ENCODE data around the gene SAMD10. TPM values are rescaled to one million over a fixed set of nuclear protein-coding genes. Genes with fewer than 3 reads are reported as not detected.
"Not testable (repeated sequence)": the region's sequence is repeated elsewhere in the genome, so short reads cannot be mapped to it uniquely, and the experiment has no call there.

SAMD10 gene
- total RNA-seq, 1 donor, result 1.3 TPM

- TF ChIP-seq, protein P1, sequence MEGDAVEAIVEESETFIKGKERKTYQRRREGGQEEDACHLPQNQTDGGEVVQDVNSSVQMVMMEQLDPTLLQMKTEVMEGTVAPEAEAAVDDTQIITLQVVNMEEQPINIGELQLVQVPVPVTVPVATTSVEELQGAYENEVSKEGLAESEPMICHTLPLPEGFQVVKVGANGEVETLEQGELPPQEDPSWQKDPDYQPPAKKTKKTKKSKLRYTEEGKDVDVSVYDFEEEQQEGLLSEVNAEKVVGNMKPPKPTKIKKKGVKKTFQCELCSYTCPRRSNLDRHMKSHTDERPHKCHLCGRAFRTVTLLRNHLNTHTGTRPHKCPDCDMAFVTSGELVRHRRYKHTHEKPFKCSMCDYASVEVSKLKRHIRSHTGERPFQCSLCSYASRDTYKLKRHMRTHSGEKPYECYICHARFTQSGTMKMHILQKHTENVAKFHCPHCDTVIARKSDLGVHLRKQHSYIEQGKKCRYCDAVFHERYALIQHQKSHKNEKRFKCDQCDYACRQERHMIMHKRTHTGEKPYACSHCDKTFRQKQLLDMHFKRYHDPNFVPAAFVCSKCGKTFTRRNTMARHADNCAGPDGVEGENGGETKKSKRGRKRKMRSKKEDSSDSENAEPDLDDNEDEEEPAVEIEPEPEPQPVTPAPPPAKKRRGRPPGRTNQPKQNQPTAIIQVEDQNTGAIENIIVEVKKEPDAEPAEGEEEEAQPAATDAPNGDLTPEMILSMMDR (IDR thresholded peaks at IDR 0.05; ENCODE audit: insufficient read depth, low read depth, low read length), result no peak
- DNase-seq (ENCODE audit: low read depth), result no peak
- no peak overlapping the region for H3K4me3 ChIP-seq (ENCODE audit: low read depth, low read length)
These were observed 47.7 kb downstream of the SAMD10 start for GRCh38 chr20:63931735-63932134.

GRCh38 chr20:63930971-63931553, 48.4 kb downstream of the SAMD10 start:
- H3K4me3 ChIP-seq (ENCODE audit: low read depth, low read length), result no peak overlapping the region
- DNase-seq (ENCODE audit: low read depth), result no peak
- TF ChIP-seq, protein P1 (IDR thresholded peaks at IDR 0.05; ENCODE audit: insufficient read depth, low read depth, low read length), result no peak

DNA sequence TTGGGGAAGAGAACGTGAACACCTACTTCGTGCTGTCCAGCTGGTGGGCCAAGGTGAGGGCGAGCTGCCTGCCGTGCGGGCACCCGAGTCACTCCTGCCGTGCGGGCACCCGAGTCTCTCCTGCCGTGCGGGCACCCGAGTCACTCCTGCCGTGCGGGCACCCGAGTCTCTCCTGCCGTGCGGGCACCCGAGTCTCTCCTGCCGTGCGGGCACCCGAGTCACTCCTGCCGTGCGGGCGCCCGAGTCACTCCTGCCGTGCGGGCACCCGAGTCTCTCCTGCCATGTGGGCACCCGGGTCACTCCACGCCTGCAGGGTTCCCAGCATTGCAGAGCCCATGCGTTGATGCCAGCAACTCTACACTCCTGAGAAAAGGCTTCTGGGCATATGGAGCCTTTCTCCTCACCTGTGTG, 50.0 kb downstream of the SAMD10 start:
- not testable (repeated sequence) for H3K4me3 ChIP-seq (ENCODE audit: low read depth, low read length); DNase-seq (ENCODE audit: low read depth)

DNA sequence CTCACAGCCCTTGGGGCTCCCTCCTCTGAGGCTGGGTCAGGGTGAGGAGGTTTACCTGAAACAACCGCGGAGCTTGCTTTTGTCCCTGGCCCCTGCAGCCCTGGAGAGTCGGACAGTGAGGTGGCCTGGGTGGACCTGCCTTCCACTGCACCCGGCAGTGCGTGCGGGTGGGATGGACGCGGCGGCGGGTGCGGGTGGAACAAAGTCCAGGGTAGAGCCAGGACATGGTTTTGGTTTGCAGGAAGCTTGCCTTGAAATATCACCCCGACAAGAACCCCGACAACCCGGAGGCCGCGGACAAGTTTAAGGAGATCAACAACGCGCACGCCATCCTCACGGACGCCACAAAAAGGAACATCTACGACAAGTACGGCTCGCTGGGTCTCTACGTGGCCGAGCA, 50.4 kb downstream of the SAMD10 start:
- H3K4me3 ChIP-seq (ENCODE audit: low read depth, low read length), result no peak overlapping the region
- TF ChIP-seq, protein P1 (IDR thresholded peaks at IDR 0.05; ENCODE audit: insufficient read depth, low read depth, low read length), result no peak
- no peak for DNase-seq (ENCODE audit: low read depth)

DNA sequence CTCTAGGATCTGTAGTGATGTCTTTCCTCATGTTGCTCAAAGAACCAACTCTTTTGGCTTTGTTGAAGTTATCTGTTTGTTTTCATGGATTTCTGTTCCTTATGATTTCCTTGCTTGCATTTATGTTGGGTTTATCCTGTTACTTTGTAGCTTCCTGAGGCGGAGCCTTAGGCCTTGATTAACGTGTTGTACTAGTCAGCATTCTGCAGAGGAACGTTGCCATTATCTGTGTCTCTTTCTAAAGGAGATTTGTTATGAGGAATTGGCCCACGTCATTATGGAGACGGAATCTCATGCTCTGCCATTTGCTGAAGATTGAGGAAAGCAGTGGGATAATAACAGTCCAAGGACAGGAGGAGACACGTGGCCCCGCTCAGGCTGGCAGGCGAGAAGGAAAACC, 53.1 kb downstream of the SAMD10 start:
- TF ChIP-seq, protein P1 (IDR thresholded peaks at IDR 0.05; ENCODE audit: insufficient read depth, low read depth, low read length), result no peak
- DNase-seq (ENCODE audit: low read depth), result no peak
- H3K4me3 ChIP-seq (ENCODE audit: low read depth, low read length), result no peak overlapping the region

- no peak for DNase-seq (ENCODE audit: low read depth)
- TF ChIP-seq, protein P1 (IDR thresholded peaks at IDR 0.05; ENCODE audit: insufficient read depth, low read depth, low read length), result no peak
- H3K4me3 ChIP-seq (ENCODE audit: low read depth, low read length), result no peak overlapping the region
These were observed 55.2 kb downstream of the SAMD10 start for GRCh38 chr20:63924241-63924640.

Small RNA genes lying within 50 kb of the gene (small RNA-seq; reads per million reads assigned to genes)
- not detected for gene MIR647

Other genes with a start within 250 kb of the SAMD10 start
- 3.5 TPM in 2 replicates for gene LIME1, start 243.0 kb downstream of the SAMD10 start, total RNA-seq
- 24.2 and 35.1 TPM in 2 replicates for gene SLC2A4RG, start 239.9 kb downstream of the SAMD10 start, total RNA-seq
- gene ZBTB46, start 148.4 kb downstream of the SAMD10 start, total RNA-seq, result 13.8 and 21.3 TPM in 2 replicates
- not detected in 2 replicates for gene ABHD16B, start 118.1 kb downstream of the SAMD10 start, total RNA-seq
- gene TPD52L2, start 114.4 kb downstream of the SAMD10 start, total RNA-seq, result 103 and 115 TPM in 2 replicates
- gene DNAJC5, start 84.5 kb downstream of the SAMD10 start, total RNA-seq, result 51.2 and 61.7 TPM in 2 replicates
- gene UCKL1, start 23.2 kb downstream of the SAMD10 start, total RNA-seq, result 20.9 and 25.0 TPM in 2 replicates
- gene ZNF512B, start 9.7 kb downstream of the SAMD10 start, total RNA-seq, result 13.8 and 15.8 TPM in 2 replicates
- 52.7 and 53.8 TPM in 2 replicates for gene PRPF6, start 1.5 kb upstream of the SAMD10 start, total RNA-seq
- 0.43 and 0.97 TPM in 2 replicates for gene C20orf204, start 56.5 kb upstream of the SAMD10 start, total RNA-seq
- under 0.01 TPM in 1 of 2 replicates, not detected in the other for gene SOX18, start 70.0 kb upstream of the SAMD10 start, total RNA-seq
- gene TCEA2, start 83.6 kb upstream of the SAMD10 start, total RNA-seq, result 20.7 and 24.2 TPM in 2 replicates
- gene RGS19, start 99.9 kb upstream of the SAMD10 start, total RNA-seq, result 13.0 and 13.2 TPM in 2 replicates
- gene OPRL1, start 100.4 kb upstream of the SAMD10 start, total RNA-seq, result 1.6 and 1.7 TPM in 2 replicates
- gene LKAAEAR1, start 104.8 kb upstream of the SAMD10 start, total RNA-seq, result under 0.01 TPM in 1 of 2 replicates, not detected in the other
- gene NPBWR2, start 127.9 kb upstream of the SAMD10 start, total RNA-seq, result not detected in 2 replicates
- gene MYT1, start 184.8 kb upstream of the SAMD10 start, total RNA-seq, result not detected in 2 replicates